ENCODE measurements around the gene MAP7D2.

MAP7D2 gene

GRCh38 chrX:20116087-20116576 is 575 bp downstream of the MAP7D2 start:
- H3K9me3 ChIP-seq (ENCODE audit: control insufficient read depth in 2 of 2, low read length in 2 of 2): no peaks in the 10 kb centered on the region
- no peak overlapping the region for H3K9ac ChIP-seq (ENCODE audit: low read length in 2 of 2)
- H3K4me3 ChIP-seq (ENCODE audit: low read length in 2 of 2): peak overlapping the region in 1 of 2 donors; percentile 59
- H3K27me3 ChIP-seq (ENCODE audit: control insufficient read depth in 1 of 2, insufficient read depth in 2 of 2, low read length in 2 of 2): peaks cover 10 to 13% of the 10 kb centered on the region in 2 donors
- H3K36me3 ChIP-seq (ENCODE audit: control insufficient read depth in 2 of 2, insufficient read depth in 2 of 2, low read length in 2 of 2): no peaks in the 10 kb centered on the region
- peaks cover 7% of the 10 kb centered on the region for H3K4me1 ChIP-seq (ENCODE audit: control insufficient read depth, insufficient read depth, low read length)
- no peak overlapping the region for H3K27ac ChIP-seq (ENCODE audit: low read length)

GRCh38 chrX:20112022-20112774 is 4.5 kb downstream of the MAP7D2 start:
- Histone ChIP-seq H3K4me1 (ENCODE audit: control insufficient read depth, insufficient read depth, low read length) (peaks cover 7% of the 10 kb centered on the region), H3K9ac (ENCODE audit: low read length in 2 of 2) (no peak overlapping the region), H3K9me3 (ENCODE audit: control insufficient read depth in 2 of 2, low read length in 2 of 2) (no peaks in the 10 kb centered on the region)

GRCh38 chrX:20111271-20111670 is 5.4 kb downstream of the MAP7D2 start:
- H3K4me1 ChIP-seq (ENCODE audit: control insufficient read depth, insufficient read depth, low read length): peaks cover under 1% of the 10 kb centered on the region
- H3K9ac ChIP-seq (ENCODE audit: low read length in 2 of 2): no peak overlapping the region
- no peak overlapping the region for H3K4me3 ChIP-seq (ENCODE audit: low read length in 2 of 2)
- H3K36me3 ChIP-seq (ENCODE audit: control insufficient read depth in 2 of 2, insufficient read depth in 2 of 2, low read length in 2 of 2): no peaks in the 10 kb centered on the region
- H3K27ac ChIP-seq (ENCODE audit: low read length): no peak overlapping the region
- peaks cover 5 to 10% of the 10 kb centered on the region in 2 donors for H3K27me3 ChIP-seq (ENCODE audit: control insufficient read depth in 1 of 2, insufficient read depth in 2 of 2, low read length in 2 of 2)
- peaks cover 0 to 3% of the 10 kb centered on the region in 2 donors for H3K9me3 ChIP-seq (ENCODE audit: control insufficient read depth in 2 of 2, low read length in 2 of 2)

More at GRCh38 chrX:20112022-20112774, 4.5 kb downstream of the MAP7D2 start:
- H3K4me3 ChIP-seq (ENCODE audit: low read length in 2 of 2): no peak overlapping the region
- H3K27me3 ChIP-seq (ENCODE audit: control insufficient read depth in 1 of 2, insufficient read depth in 2 of 2, low read length in 2 of 2): peaks cover 10 to 13% of the 10 kb centered on the region in 2 donors
- no peak overlapping the region for H3K27ac ChIP-seq (ENCODE audit: low read length)
- H3K36me3 ChIP-seq (ENCODE audit: control insufficient read depth in 2 of 2, insufficient read depth in 2 of 2, low read length in 2 of 2): no peaks in the 10 kb centered on the region

- Histone ChIP-seq H3K36me3 (ENCODE audit: control insufficient read depth in 2 of 2, insufficient read depth in 2 of 2, low read length in 2 of 2) (no peaks in the 10 kb centered on the region), H3K4me3 (ENCODE audit: low read length in 2 of 2) (no peak overlapping the region), H3K27me3 (ENCODE audit: control insufficient read depth in 1 of 2, insufficient read depth in 2 of 2, low read length in 2 of 2) (peaks cover 0 to 3% of the 10 kb centered on the region in 2 donors), H3K4me1 (ENCODE audit: control insufficient read depth, insufficient read depth, low read length) (no peaks in the 10 kb centered on the region), H3K27ac (ENCODE audit: low read length) (no peak overlapping the region), H3K9ac (ENCODE audit: low read length in 2 of 2) (no peak overlapping the region), H3K9me3 (ENCODE audit: control insufficient read depth in 2 of 2, low read length in 2 of 2) (peaks cover 0 to 3% of the 10 kb centered on the region in 2 donors)
Measured at GRCh38 chrX:20101934-20102581, 14.6 kb downstream of the MAP7D2 start.

- Histone ChIP-seq H3K9ac (ENCODE audit: low read length in 2 of 2) (no peak overlapping the region), H3K4me3 (ENCODE audit: low read length in 2 of 2) (no peak overlapping the region), H3K36me3 (ENCODE audit: control insufficient read depth in 2 of 2, insufficient read depth in 2 of 2, low read length in 2 of 2) (no peaks in the 10 kb centered on the region), H3K27ac (ENCODE audit: low read length) (no peak overlapping the region), H3K4me1 (ENCODE audit: control insufficient read depth, insufficient read depth, low read length) (no peaks in the 10 kb centered on the region), H3K9me3 (ENCODE audit: control insufficient read depth in 2 of 2, low read length in 2 of 2) (no peaks in the 10 kb centered on the region), H3K27me3 (ENCODE audit: control insufficient read depth in 1 of 2, insufficient read depth in 2 of 2, low read length in 2 of 2) (peaks cover 0 to 6% of the 10 kb centered on the region in 2 donors)
Measured at GRCh38 chrX:20091499-20091898, 25.2 kb downstream of the MAP7D2 start.

- Histone ChIP-seq H3K9ac (ENCODE audit: low read length in 2 of 2) (no peak overlapping the region), H3K27me3 (ENCODE audit: control insufficient read depth in 1 of 2, insufficient read depth in 2 of 2, low read length in 2 of 2) (peaks cover 0 to 6% of the 10 kb centered on the region in 2 donors), H3K4me3 (ENCODE audit: low read length in 2 of 2) (no peak overlapping the region), H3K27ac (ENCODE audit: low read length) (no peak overlapping the region), H3K9me3 (ENCODE audit: control insufficient read depth in 2 of 2, low read length in 2 of 2) (no peaks in the 10 kb centered on the region), H3K36me3 (ENCODE audit: control insufficient read depth in 2 of 2, insufficient read depth in 2 of 2, low read length in 2 of 2) (no peaks in the 10 kb centered on the region), H3K4me1 (ENCODE audit: control insufficient read depth, insufficient read depth, low read length) (no peaks in the 10 kb centered on the region)
Measured at GRCh38 chrX:20089845-20090244, 26.9 kb downstream of the MAP7D2 start.

GRCh38 chrX:20080277-20080676 is 36.4 kb downstream of the MAP7D2 start:
- peaks cover 0 to 10% of the 10 kb centered on the region in 2 donors for H3K27me3 ChIP-seq (ENCODE audit: control insufficient read depth in 1 of 2, insufficient read depth in 2 of 2, low read length in 2 of 2)
- no peak overlapping the region for H3K4me3 ChIP-seq (ENCODE audit: low read length in 2 of 2)
- no peaks in the 10 kb centered on the region for H3K9me3 ChIP-seq (ENCODE audit: control insufficient read depth in 2 of 2, low read length in 2 of 2)
- H3K36me3 ChIP-seq (ENCODE audit: control insufficient read depth in 2 of 2, insufficient read depth in 2 of 2, low read length in 2 of 2): no peaks in the 10 kb centered on the region
- no peak overlapping the region for H3K27ac ChIP-seq (ENCODE audit: low read length)
- H3K9ac ChIP-seq (ENCODE audit: low read length in 2 of 2): no peak overlapping the region
- no peaks in the 10 kb centered on the region for H3K4me1 ChIP-seq (ENCODE audit: control insufficient read depth, insufficient read depth, low read length)

GRCh38 chrX:20071511-20072079 is 45.1 kb downstream of the MAP7D2 start:
- H3K4me1 ChIP-seq (ENCODE audit: control insufficient read depth, insufficient read depth, low read length): no peaks in the 10 kb centered on the region
- no peak overlapping the region for H3K4me3 ChIP-seq (ENCODE audit: low read length in 2 of 2)
- no peaks in the 10 kb centered on the region for H3K9me3 ChIP-seq (ENCODE audit: control insufficient read depth in 2 of 2, low read length in 2 of 2)
- H3K27ac ChIP-seq (ENCODE audit: low read length): no peak overlapping the region
- H3K27me3 ChIP-seq (ENCODE audit: control insufficient read depth in 1 of 2, insufficient read depth in 2 of 2, low read length in 2 of 2): peaks cover 0 to 10% of the 10 kb centered on the region in 2 donors
- no peaks in the 10 kb centered on the region for H3K36me3 ChIP-seq (ENCODE audit: control insufficient read depth in 2 of 2, insufficient read depth in 2 of 2, low read length in 2 of 2)
- no peak overlapping the region for H3K9ac ChIP-seq (ENCODE audit: low read length in 2 of 2)

- H3K4me3 ChIP-seq (ENCODE audit: low read length in 2 of 2): no peak overlapping the region
- H3K27ac ChIP-seq (ENCODE audit: low read length): no peak overlapping the region
- peaks cover 0 to 24% of the 10 kb centered on the region in 2 donors for H3K27me3 ChIP-seq (ENCODE audit: control insufficient read depth in 1 of 2, insufficient read depth in 2 of 2, low read length in 2 of 2)
- no peaks in the 10 kb centered on the region for H3K36me3 ChIP-seq (ENCODE audit: control insufficient read depth in 2 of 2, insufficient read depth in 2 of 2, low read length in 2 of 2)
- H3K4me1 ChIP-seq (ENCODE audit: control insufficient read depth, insufficient read depth, low read length): no peaks in the 10 kb centered on the region
- no peaks in the 10 kb centered on the region for H3K9me3 ChIP-seq (ENCODE audit: control insufficient read depth in 2 of 2, low read length in 2 of 2)
- H3K9ac ChIP-seq (ENCODE audit: low read length in 2 of 2): no peak overlapping the region
Measured at GRCh38 chrX:20067709-20068561, 48.8 kb downstream of the MAP7D2 start.

Measured in stomach smooth muscle (tissue), 2 donors.